Subcutaneous abdominal adipose tissue (tissue), 5 donors: ENCODE results near the gene ZNF25.
A peak's percentile ranks its signal among the peaks of the same experiment; 100 is the strongest.
"Not testable (repeated sequence)": the region's sequence is repeated elsewhere in the genome, so short reads cannot be mapped to it uniquely, and the experiment has no call there.

ENCODE experiments used
- H3K27ac ChIP-seq: one replicate; pipeline ENCODE4 v1.7.0; 2013; ENCODE audit warnings: low read depth, mild to moderate bottlenecking, inconsistent platforms, low read length, moderate library complexity
- H3K27me3 ChIP-seq, 5 donors: one replicate each; pipeline ENCODE4 v1.7.0; 2013; ENCODE audit warnings: low read length in 5 of 5, inconsistent platforms in 1 of 5; ENCODE audit not compliant: control insufficient read depth in 5 of 5, insufficient read depth in 4 of 5
- H3K36me3 ChIP-seq, 5 donors: one replicate each; pipeline ENCODE4 v1.7.0; 2013; ENCODE audit warnings: low read length in 5 of 5; ENCODE audit not compliant: control insufficient read depth in 5 of 5, insufficient read depth in 5 of 5
- H3K4me1 ChIP-seq, 5 donors: one replicate each; pipeline ENCODE4 v1.7.0; 2013; ENCODE audit warnings: low read length in 5 of 5, mild to moderate bottlenecking in 3 of 5, moderate library complexity in 1 of 5; ENCODE audit not compliant: control insufficient read depth in 5 of 5, insufficient read depth in 5 of 5
- H3K4me3 ChIP-seq, 5 donors: one replicate each; pipeline ENCODE4 v1.7.0; 2013; ENCODE audit warnings: low read length in 5 of 5, low read depth in 1 of 5
- H3K9ac ChIP-seq, 5 donors: one replicate each; pipeline ENCODE4 v1.7.0; 2013; ENCODE audit warnings: low read length in 5 of 5, mild to moderate bottlenecking in 4 of 5, moderate library complexity in 3 of 5
- H3K9me3 ChIP-seq, 5 donors: one replicate each; pipeline ENCODE4 v1.7.0; 2013; ENCODE audit warnings: low read length in 5 of 5; ENCODE audit not compliant: control insufficient read depth in 5 of 5
- donor health status: healthy.
- donor health status: healthy.
- donor health status: healthy.
- donor health status: healthy.
- donor health status: healthy.

The ZNF25 gene

DNA sequence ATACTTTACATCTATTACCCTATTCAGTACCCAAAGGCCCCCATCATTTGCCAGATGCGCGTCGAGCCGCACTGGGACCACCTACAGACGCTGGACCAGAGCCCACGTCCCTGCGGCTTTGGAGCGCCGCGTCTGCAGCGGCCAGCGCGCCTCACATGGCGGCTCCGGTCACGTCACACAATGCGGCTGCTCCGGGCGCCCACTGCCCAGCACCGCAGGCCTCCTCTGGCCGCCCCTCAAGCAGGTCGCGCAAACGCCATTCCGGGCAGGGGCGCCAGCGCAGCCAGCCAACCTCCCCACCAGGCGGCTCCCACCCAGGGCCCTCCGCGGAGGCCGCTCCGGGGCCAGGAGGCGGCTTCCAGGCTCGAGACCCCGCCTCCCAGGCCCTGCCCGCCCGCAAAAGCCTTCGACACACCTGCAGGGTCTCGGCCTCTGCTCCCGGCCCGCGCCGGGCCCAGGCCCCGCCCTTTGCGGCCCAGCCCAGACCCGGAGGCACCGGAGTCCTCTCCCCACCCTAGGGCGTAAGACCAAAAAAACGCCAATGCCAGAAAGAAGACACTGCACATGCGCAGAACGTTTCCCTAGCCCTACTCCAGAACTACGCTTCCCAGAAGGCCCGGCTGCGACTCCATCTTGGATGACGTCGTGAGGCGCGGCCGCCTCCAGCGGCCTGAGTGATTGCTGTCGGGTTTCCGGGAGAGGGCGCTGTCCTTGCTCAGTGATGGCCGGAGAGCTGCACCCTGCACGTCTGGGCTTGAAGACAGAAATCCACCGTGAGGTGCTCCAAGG is at the start of gene ZNF25:
Gene ZNF25 (minus strand): TSS at position 557 of the 789 bp plus-strand sequence. CDS start 4,925 bp downstream, outside the sequence.
- peaks cover 0 to under 1% (median 0%) of the 10 kb centered on the region in 5 donors for H3K36me3 ChIP-seq
- H3K9ac ChIP-seq: peak within 1 kb of the TSS; percentile 29 to 97 (median 93)
- H3K27ac ChIP-seq: peak within 1 kb of the TSS; percentile 91
- peak within 1 kb of the TSS; percentile 82 to 93 (median 84) for H3K4me3 ChIP-seq
- H3K27me3 ChIP-seq: no peaks in the 10 kb centered on the region
- no peaks in the 10 kb centered on the region for H3K9me3 ChIP-seq
- peaks cover 0 to 20% (median 13%) of the 10 kb centered on the region in 5 donors for H3K4me1 ChIP-seq

DNA sequence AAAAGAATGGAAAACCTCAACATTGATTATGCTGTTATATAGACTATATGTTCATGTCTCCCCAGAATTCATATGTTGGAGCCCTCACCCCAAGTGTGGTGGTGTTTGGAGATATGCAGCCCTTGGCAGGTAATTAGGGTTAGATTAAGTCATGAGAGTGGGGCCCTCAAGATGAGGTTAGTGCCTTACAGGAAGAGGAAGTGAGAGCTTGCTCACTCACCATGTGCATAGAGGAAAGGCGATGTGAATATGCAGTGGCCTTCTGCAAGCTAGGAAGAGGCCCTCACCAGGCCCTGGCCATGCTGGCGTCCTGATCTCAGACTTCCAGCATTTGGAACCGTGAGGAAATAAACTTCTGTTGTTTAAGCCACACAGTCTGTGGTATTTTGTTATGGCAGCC is 48.8 kb upstream of the ZNF25 start:
- Histone ChIP-seq H3K36me3 (peaks cover 37 to 54% (median 41%) of the 10 kb centered on the region in 5 donors), H3K27ac (no peak overlapping the region)

DNA sequence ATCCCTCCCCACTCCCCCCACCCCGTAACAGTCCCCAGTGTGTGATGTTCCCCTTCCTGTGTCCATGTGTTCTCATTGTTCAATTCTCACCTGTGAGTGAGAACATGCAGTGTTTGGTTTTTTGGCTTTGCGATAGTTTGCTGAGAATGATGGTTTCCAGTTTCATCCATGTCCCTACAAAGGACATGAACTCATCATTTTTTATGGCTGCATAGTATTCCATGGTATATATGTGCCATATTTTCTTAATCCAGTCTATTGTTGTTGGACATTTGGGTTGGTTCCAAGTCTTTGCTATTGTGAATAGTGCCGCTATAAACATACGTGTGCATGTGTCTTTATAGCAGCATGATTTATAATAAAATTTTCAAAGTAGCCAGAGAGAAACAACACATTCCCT is 42.7 kb upstream of the ZNF25 start:
- not testable (repeated sequence) for H3K9me3 ChIP-seq, H3K27me3 ChIP-seq, H3K4me1 ChIP-seq, H3K27ac ChIP-seq, H3K4me3 ChIP-seq, H3K9ac ChIP-seq
- H3K36me3 ChIP-seq: peaks cover 35 to 69% (median 42%) of the 10 kb centered on the region in 5 donors

More for the DNA sequence above, 48.8 kb upstream of the ZNF25 start:
- no peak overlapping the region for H3K4me3 ChIP-seq
- H3K9ac ChIP-seq: no peak overlapping the region
- no peaks in the 10 kb centered on the region for H3K9me3 ChIP-seq
- H3K4me1 ChIP-seq: no peaks in the 10 kb centered on the region
- H3K27me3 ChIP-seq: no peaks in the 10 kb centered on the region

DNA sequence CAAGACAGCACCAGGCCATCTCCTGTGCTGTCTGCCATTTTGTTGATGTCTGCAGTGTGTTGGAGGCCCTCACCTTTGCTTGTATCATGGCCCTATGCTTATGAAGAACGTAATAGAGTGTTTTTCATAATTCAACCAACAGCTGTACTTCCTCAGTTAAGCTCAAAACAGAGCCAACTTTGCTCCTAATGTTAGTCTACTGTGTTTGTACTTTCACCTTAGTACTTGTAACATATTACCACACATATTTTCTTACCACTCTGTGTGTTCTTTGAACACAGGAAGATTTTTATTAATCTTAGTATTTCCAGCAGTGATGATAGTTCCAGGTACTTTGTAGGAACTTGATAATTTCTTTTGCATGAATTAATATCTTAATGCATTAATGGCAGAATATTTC is 39.9 kb upstream of the ZNF25 start:
- Histone ChIP-seq H3K36me3 (peaks cover 33 to 59% (median 37%) of the 10 kb centered on the region in 5 donors), H3K27me3 (no peaks in the 10 kb centered on the region), H3K9me3 (no peaks in the 10 kb centered on the region), H3K4me3 (no peak overlapping the region), H3K9ac (no peak overlapping the region), H3K4me1 (peaks cover 0 to 6% (median 4%) of the 10 kb centered on the region in 5 donors), H3K27ac (no peak overlapping the region)

DNA sequence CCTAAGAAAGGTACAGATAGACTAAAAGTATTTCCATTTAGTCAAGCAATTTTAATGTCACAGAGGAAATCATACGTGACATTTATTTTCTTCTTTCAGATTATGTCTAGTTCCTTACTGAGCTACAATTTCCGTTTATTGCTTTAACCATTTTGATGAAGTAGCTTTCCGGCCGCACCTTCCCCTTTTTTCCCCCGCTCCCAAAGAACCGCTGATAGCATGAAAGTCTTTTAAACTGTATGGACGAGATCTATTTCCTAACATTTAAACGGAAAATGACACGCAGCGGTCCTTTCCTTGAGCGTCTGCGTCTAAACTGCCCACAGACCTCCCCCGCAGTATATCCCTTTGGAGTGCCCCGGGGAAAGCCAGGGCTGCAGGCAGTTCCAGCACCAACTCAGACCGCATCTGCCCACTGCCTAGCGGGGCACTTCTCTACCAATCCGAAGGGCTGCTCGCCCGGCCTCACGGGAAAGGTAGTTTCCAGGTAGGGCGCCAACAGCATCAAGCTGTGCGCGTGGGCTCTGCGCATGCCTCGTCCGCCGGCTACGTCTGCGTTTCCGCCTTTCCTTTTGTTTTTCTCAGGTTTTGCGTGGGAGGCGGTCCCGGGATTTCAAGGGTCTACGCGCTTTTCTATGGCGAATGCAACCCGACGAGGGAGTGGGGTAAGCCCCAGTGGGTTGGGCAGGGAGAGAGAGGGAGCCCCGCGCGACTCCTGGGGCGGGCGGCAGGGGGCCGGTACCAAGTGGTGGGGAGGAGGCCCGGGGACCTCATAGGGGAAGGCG is 33.9 kb upstream of the ZNF25 start, which contains the start of gene ZNF33A:
Gene ZNF33A (plus strand): TSS at position 557 of the 785 bp plus-strand sequence. CDS start 1,667 bp downstream, outside the sequence.
- Histone ChIP-seq H3K9ac (peak within 1 kb of the TSS; percentile 66 to 90 (median 70)), H3K36me3 (peaks cover 2 to 10% (median 4%) of the 10 kb centered on the region in 5 donors), H3K4me3 (peak within 1 kb of the TSS; percentile 76 to 89 (median 86)), H3K27ac (peak within 1 kb of the TSS; percentile 96), H3K9me3 (no peaks in the 10 kb centered on the region), H3K4me1 (peaks cover 2 to 22% (median 11%) of the 10 kb centered on the region in 5 donors), H3K27me3 (no peaks in the 10 kb centered on the region)

DNA sequence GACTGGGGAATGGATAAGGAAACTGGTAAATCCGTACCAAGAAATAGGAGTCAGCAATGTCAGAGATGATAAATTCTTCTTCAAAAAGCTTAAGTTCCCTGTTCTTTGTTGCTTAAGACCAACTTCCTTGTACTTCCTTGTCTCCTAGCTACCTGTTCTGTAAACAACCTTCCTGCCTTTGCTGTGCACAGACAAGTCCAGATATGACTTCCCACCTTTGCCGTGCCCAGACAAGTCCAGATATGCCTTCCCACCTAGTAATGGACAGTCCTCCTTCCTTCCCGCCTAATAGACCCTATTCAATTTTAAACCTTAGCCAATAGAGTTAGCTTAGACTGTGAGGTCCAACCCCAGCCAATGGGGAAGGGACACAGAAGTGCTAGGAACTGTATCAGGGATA is 31.5 kb upstream of the ZNF25 start:
- Histone ChIP-seq H3K4me1 (peaks cover 2 to 22% (median 11%) of the 10 kb centered on the region in 5 donors), H3K4me3 (no peak overlapping the region), H3K27ac (no peak overlapping the region), H3K36me3 (no peaks in the 10 kb centered on the region), H3K9ac (no peak overlapping the region), H3K9me3 (no peaks in the 10 kb centered on the region), H3K27me3 (no peaks in the 10 kb centered on the region)

DNA sequence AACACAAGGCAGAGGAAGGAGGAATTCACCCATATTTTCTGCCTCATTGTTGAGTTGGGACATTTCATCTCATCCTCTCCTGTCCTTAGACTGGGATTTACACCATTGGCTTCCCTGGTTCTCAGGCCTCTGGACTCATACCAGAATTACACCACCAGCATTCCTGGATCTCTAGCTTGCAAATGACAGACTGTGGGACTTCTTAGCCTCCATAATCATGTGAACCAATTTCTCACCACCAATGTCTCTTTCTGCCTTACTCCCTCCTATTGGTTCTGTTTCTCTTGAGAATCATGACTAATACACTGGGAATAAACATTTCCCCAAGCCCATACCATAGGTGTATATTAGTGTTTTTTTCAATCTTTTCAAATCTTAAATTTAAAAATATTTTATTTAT is 31.1 kb upstream of the ZNF25 start:
- peaks cover 2 to 22% (median 11%) of the 10 kb centered on the region in 5 donors for H3K4me1 ChIP-seq
- H3K27me3 ChIP-seq: no peaks in the 10 kb centered on the region
- no peak overlapping the region for H3K4me3 ChIP-seq
- no peak overlapping the region for H3K27ac ChIP-seq
- H3K9me3 ChIP-seq: no peaks in the 10 kb centered on the region
- no peak overlapping the region for H3K9ac ChIP-seq
- no peaks in the 10 kb centered on the region for H3K36me3 ChIP-seq

DNA sequence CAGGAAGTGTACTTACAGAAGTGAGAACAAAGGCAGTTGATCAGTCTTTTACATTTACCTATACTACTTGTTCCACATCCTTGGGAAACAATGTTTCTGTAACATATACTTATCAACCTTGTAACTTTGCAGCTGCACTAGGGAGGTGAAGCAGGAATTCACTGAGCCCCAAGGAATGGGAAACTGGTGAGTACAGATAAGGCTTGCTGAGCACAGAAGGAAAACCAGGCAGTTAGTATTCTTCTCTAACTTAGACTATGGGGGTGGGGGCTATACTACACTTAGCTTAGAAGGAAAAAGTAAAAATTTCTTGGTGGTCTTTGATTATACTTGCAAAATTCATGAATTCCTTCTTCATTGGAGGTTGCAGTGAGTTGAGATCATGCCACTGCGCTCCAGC is 27.1 kb upstream of the ZNF25 start:
- Histone ChIP-seq H3K27me3 (no peaks in the 10 kb centered on the region), H3K27ac (no peak overlapping the region), H3K4me3 (no peak overlapping the region), H3K4me1 (peaks cover 0 to 2% (median 0%) of the 10 kb centered on the region in 5 donors), H3K9me3 (no peaks in the 10 kb centered on the region), H3K36me3 (no peaks in the 10 kb centered on the region), H3K9ac (no peak overlapping the region)

DNA sequence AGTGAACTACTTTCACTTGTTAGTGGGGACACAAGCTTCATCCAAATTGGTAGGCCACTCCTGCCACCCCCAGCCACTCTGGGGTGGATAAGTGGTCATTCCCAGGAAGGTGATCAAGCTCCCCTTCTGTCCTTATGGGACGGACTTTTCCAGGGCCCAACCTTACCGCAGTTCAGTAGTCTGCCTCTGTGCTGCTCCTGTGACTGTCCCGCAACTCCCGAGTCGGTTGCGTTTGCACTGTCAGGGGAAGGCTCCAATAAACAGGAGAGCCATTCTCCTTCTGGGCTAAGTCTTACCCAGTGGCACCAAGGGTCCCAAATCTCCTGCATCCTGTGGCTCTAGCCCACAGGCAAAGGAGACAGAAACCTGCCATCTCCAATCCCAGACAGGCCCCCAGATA is 26.6 kb upstream of the ZNF25 start:
- Histone ChIP-seq H3K9ac (no peak overlapping the region), H3K27ac (no peak overlapping the region), H3K4me1 (peaks cover 0 to 2% (median 0%) of the 10 kb centered on the region in 5 donors), H3K27me3 (no peaks in the 10 kb centered on the region), H3K36me3 (no peaks in the 10 kb centered on the region), H3K9me3 (no peaks in the 10 kb centered on the region), H3K4me3 (no peak overlapping the region)

DNA sequence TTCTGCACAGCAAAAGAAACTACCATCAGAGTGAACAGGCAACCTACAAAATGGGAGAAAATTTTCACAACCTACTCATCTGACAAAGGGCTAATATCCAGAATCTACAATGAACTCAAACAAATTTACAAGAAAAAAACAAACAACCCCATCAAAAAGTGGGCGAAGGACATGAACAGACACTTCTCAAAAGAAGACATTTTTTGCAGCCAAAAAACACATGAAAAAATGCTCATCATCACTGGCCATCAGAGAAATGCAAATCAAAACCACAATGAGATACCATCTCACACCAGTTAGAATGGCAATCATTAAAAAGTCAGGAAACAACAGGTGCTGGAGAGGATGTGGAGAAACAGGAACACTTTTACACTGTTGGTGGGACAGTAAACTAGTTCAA is 24.0 kb upstream of the ZNF25 start:
- H3K9ac ChIP-seq, H3K4me1 ChIP-seq, H3K4me3 ChIP-seq, H3K9me3 ChIP-seq, H3K36me3 ChIP-seq, H3K27ac ChIP-seq, H3K27me3 ChIP-seq: not testable (repeated sequence)
